GM21576 (cell line): ENCODE data around the gene ZBTB7A.

ENCODE experiments used
- ATAC-seq: cut with Tn5 transposase; IDR thresholded peaks from one replicate; pipeline ENCODE4 v1.9.1; 2021; ENCODE audit warnings: mild to moderate bottlenecking, moderate library complexity; ENCODE audit not compliant: unreplicated experiment

Gene ZBTB7A

GRCh38 chr19:4057931-4058692 is 8.6 kb downstream of the ZBTB7A start:
- ATAC-seq, result no peak

DNA sequence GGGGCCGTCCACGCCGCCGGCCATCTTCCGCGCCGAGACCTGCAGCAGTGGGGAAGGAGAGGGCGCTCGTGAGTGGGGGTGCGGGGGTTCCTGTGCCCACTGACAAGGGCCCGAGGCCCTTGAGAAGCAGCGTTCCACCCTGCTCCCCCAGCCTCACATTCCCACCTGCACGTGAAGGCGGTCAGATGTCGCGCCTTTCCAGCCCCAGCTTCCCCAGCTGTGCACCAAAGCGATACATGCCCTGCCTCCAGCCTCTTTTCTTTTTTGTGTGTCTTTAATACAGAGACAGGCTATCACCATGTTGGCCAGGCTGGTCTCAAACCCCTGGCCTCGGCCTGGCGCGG is 11.5 kb downstream of the ZBTB7A start:
- no peak for ATAC-seq

GRCh38 chr19:4054441-4055208 is 12.1 kb downstream of the ZBTB7A start:
- ATAC-seq, result no peak

DNA sequence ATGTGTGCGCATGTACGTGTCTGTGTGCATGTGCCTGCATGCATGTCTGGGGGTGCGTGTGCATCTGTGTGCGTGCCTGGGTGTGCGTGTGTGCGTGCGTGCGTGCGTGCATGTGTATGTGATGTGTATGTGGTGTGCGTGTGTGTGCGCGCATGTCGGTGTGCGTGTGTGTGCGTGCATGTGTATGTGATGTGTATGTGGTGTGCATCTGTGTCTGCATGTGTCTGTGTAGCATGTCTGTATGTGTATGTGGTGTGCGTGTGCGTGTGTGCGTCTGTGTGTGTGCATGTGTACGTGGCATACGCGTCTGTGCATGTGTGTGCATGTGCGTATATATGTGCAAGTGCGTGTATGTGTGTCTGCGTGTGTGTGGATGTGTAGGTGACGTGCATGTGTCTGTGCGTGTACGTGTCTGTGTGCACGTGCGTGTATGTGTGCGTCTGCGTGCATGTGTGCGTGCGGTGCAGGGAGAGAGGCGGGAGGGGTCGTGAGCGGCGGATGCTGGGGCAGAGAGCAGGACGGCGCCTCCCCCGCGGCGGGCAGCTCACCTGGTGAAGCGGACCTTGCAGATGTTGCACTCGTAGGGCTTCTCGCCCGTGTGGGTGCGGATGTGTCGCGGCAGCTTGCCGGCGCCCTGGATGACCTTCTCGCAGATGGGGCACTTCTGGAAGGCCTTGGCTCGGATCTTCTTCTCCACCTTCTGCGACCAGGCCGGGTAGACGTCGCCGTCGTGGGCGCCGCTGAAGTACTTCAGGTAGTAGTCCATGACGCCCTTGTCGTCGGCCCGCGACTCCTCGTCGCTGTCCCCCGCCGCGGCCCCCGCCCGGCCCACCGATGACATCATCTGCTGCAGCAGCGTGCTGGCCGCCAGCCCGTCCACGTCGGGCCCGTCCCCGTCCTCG is 13.0 kb downstream of the ZBTB7A start:
- no peak for ATAC-seq

DNA sequence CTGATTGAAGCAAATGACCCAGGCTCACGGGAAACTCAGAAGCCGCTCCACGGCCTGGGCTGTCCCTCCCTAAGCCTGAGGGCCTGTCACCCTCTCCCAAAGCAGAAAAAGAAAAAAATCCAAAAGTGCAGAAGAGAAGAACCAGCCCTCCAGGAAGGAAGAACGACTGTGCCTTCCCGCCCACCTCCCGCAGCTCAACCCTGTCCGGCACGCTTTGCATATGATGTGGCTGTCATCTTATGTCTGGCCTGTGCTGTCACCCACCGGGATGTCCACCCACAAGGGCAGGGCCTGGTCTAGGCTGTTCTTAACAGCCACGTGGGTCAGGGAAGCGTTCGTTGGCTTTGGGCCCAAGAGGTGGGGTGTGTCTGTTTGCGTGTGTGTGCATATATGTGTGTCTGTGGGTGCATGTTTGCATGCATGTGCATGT is 13.7 kb downstream of the ZBTB7A start:
- no peak for ATAC-seq

GRCh38 chr19:4052114-4052992 is 14.3 kb downstream of the ZBTB7A start:
- no peak for ATAC-seq

GRCh38 chr19:4051175-4052101 is 15.3 kb downstream of the ZBTB7A start:
- no peak for ATAC-seq

- no peak for ATAC-seq
Observed at GRCh38 chr19:4049432-4049831, 17.3 kb downstream of the ZBTB7A start.

DNA sequence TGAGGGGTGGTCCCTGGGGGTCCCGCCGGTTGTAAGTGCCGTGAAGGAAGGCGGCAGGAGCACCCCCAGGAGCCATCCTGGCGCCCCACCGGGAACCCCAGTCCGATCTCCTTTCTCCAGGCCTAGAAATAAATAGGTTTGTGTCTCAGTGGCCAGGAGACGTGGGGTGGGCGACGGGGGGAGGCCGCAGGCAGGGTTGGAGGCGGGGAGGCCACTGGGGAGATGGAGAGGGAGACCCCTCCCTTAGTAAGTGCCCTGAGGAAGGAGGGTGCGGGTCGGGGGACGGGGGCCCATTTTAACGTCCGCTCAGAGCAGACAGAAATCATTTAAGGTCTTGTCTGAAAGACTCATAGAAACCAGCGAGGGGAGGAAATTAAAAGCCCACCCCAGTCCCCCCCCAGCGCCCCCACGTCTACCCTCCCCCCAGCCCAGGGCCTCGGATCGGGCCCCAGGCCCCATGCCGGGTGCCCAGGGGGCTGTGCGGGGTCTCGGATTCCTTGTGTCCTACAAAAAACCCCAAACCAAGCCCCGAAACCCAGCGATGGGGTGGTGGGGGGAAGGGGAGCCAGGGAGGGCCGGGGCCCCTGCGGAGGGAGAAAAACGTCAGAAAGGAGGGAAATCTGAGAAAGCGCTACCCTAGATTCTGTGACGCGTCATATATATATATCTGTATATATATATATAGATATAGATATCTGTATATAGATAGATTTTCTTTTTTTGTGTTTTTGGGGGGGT is 19.6 kb downstream of the ZBTB7A start:
- no peak for ATAC-seq

- ATAC-seq, result no peak
Observed at GRCh38 chr19:4046362-4046691, 20.4 kb downstream of the ZBTB7A start.

DNA sequence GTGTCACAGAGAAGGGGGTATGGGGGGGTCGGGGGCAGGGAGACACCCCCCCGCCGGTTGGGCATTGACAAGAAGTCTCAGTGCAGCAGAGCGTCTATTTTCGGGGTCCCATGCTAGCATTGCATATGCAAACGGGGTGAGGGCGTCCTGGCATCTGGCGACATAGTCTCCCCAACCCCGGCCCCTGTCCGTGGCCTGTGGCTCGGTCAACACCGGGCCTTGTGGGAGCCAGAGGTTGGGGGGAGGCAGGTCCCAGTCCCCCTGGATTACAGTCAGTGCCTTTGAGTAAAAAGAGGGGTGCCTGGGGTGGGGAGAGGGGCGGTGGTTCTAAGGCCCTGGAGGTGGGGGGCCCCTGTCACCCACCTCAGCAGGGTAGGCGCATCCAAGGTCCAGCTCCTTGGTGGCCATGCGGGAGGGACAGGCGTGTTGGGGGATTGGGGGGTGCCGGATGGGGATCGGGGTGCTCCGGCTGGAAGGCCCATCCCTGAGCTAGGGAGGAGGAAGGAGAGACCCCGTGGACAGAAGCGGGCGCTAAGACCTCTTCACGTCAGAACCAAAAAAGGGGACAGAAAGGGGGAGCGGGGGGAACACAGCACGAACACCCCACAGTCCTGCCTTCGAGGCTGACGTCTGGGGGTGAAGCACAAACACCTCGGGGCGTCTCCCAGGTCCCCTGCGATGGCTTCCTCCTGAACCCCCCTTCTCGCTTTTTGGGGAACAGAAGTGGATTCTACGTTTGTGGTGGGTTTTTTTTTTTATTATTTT is 20.9 kb downstream of the ZBTB7A start:
- no peak for ATAC-seq

- ATAC-seq, result no peak
Observed at GRCh38 chr19:4044990-4045465, 21.7 kb downstream of the ZBTB7A start.

DNA sequence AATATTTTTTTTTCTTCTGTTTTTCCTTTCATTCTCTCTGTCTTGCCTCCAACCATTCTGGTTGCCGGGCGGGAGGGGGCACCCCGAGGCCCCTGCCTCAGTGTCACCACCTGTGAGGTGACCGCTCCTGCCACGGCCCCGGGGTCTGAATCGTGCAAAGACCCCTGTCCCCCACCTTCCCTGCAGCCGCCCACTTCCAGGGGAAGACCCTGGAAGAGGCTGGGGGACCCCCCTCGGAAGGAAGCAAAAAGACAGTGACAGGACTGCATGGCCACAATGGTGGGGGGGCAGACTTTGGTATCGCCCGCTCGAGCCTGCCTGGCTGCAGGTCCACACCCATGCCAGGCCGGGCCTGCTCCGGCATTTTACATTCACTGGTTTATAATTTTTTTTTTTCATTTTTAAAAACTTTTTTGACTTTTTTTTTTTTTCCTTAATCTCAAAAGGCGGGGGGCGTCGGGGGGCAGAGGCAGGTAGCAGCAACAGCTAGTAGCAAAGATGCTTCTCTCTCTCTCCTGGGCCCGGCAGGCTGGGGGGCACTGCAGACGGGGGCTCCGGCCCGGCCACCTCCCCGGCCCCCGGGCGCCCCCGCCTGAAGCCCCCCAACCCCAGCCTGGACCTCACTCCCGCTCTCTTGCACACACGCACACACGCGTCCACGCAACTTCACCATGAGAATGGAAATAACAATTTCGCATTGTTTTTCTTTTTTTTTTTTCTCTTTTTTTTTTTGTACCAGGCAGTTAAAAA is 22.6 kb downstream of the ZBTB7A start:
- no peak for ATAC-seq

DNA sequence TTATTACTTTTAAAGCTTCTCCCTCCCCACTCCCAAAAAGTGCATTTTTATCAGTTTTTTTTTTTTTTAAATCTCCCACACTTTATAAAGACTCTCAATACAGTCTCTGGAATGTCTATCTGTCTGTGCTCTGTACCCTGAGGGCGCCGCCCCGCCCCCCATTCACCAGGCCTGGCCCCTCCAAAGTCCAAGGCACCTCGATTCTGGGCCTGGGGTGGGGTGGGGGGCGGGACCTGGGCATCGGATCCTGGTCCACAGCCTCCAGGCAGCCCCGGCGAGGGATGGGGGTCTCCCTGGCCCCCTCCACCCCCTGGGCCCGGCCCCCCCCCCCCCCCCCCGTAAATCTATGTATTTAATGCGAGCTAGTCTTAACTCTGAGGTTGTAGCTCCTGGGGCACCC is 23.3 kb downstream of the ZBTB7A start:
- no peak for ATAC-seq

DNA sequence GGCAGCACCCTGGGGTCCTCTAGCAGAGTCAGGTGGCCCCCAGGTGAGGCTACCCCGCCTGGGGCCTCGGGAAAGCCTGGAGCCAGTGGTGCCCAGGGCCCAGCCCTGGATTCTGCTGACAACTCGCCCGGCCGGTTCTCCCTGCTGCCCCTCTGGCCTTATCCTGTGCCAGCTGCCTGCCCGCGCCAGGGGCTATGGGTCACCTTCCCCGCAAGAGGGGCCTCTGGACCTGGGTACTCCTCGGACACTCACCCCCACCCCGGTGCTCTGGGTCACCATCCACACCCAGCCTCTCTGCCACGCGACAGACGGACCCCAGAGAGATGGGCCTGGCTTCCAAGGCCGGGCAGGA is 24.0 kb downstream of the ZBTB7A start:
- ATAC-seq, result no peak

DNA sequence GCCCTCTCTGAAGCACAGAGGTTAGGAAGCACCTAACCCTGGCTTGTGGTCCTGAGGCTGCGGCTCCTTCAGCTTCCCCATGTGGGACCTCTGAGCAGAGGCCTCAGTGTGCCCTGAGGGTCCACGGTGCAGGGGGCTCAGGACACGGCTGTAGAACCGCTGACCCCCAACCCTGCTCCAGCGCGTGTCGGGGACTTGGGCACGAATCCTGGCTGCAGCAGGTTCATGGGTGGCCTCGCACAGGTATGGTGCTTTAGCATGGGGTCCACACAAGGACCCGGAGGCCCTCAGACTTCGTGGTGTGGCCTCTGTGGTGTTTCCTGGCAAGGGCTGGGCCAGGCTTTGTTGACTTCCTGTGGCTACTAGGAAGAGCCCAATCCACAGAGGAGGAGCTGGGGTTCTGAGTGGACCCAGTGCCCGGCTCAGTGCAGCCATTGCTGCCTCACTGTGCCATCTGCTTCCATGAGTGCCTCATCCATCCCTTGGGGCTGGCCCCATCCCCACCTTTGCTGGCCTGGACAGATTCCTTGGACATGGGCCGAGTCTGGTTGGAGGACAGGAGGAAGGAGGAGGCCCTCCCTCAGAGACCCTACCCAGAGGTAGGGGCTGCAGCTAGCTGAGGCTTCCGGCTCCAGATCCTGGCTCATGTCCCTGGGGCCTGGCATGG is 24.5 kb downstream of the ZBTB7A start:
- ATAC-seq, result no peak
